CD4-positive, alpha-beta T cell treated with Interleukin-1 beta for 1 hour (primary cell): ENCODE measurements around the gene PRR16.

Experiments
- DNase-seq, 2 donors: peaks; one replicate each; pipeline ENCODE4 v3.0.0-alpha.2; 2020 to 2022

Gene PRR16

DNA sequence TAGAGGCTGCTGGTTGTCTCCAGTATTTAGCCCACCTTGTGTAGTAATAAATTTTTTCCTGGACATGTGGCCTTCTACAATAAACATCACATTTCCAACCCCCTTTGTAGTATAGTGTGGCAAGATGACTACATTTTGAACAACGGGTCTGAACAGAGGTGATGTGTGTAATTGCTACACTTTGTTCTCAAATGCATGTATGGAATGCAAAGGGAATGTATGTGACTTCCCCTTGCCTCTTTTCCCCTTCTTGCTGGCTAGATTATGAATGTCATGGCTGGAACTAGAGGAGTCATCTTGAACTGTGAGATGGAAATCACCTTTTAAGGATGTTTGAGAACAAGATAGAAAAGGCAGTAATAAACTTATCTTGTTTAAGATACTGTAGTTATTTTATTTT, 54.5 kb downstream of the PRR16 start:
- DNase-seq: no peak

DNA sequence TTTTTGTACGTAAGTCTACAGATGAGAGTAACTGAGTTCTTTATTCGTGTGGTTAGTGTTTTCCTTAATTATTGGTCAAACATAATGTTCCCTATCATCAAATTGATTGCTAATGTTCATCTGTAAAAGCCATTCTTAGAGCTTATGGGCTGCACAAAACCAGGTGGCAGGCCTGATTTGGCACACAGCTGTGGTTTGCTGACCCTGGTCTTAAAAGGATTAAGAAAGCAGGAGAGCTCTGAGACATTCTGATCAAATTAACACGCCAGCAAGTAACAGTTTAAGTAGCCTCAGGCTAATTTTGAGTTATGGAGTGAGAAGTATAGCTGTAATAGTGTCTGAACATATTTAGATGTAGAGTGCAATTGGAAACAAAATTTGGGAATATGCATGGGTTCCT, 63.2 kb downstream of the PRR16 start:
- no peak for DNase-seq

- no peak for DNase-seq
Measured at GRCh38 chr5:120528609-120529008, 64.5 kb downstream of the PRR16 start.

DNA sequence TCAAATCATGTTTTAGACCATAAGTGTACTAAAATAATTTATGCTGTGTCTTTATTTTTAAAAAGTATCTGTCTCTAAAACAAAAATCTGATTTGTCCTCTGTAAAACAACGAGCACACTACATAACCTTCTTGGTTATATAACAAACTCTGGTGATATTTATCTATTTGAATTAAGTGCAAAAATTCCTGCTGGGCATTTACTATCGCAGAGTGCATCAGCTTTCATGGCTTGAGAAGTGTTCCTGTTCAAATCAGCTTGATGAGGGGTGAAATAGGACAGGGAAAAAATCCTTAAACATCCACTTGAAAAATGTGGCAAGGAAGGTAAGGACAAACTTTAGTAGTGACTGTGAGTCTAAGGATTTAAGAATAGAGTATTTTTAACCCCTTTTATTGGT, 65.3 kb downstream of the PRR16 start:
- DNase-seq: no peak

GRCh38 chr5:120531215-120531614, 67.1 kb downstream of the PRR16 start:
- DNase-seq: no peak

- DNase-seq: no peak
Measured at GRCh38 chr5:120532835-120533234, 68.7 kb downstream of the PRR16 start.

- no peak for DNase-seq
Measured at GRCh38 chr5:120533581-120533980, 69.5 kb downstream of the PRR16 start.

GRCh38 chr5:120535900-120536299, 71.8 kb downstream of the PRR16 start:
- DNase-seq: no peak

- no peak for DNase-seq
Measured at GRCh38 chr5:120538149-120538548, 74.0 kb downstream of the PRR16 start.

DNA sequence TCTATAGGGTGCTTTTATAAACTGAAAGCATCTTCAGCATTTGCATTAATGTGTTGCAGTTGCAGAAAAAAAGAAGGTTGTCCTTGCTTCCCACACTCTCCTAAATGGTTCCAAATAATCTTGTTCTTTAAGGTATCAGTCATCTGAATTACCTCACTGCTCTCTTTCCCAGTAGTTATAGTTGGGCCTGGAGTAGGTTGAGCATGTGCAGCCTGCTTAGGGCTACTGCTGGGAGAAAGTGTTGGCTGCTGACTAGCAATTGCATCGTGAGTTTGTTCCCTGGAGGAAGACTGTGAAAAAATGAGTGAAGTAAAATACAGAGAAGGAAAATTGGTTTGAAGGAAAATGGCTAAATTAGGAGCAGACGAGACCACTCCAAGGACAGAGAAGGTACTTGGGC, 74.5 kb downstream of the PRR16 start:
- DNase-seq: no peak

DNA sequence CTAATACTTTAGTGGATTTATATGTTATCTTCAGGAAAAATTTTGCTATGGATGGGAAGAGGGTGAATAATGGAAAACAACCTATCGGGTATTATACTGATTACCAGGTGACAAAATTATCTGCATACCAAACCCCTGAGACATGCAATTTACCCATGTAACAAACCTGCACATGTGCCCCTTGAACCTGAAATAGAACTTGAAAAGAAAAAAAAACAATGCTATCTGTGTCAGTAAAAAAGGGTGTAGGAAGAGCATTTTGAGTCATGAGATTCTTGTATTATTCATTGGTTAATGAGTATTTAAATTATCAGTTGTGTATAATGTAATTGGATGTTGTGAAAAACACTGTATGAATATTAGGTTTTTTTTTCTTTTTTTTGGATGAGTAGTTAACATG, 75.4 kb downstream of the PRR16 start:
- no peak for DNase-seq

DNA sequence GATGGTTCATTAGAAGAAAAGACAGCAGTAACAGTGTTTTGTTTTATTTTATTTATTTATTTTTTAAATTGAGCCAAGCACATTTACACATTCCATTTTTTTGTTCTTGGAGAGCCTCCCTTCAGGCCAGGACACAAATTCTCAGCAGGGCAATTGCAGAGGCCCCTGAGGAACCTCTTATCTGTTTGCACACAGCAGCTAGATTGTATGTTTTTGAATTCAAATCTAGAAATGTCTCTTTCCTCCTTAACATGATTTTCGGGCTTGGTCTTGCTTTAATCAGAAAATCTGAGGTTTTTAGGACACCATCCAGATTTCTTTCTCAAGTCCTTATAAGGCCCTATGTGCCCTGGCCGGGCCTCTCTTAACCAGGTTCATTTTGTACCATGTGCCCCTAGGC, 76.0 kb downstream of the PRR16 start:
- DNase-seq: no peak

GRCh38 chr5:120544043-120544442, 79.9 kb downstream of the PRR16 start:
- no peak for DNase-seq

DNA sequence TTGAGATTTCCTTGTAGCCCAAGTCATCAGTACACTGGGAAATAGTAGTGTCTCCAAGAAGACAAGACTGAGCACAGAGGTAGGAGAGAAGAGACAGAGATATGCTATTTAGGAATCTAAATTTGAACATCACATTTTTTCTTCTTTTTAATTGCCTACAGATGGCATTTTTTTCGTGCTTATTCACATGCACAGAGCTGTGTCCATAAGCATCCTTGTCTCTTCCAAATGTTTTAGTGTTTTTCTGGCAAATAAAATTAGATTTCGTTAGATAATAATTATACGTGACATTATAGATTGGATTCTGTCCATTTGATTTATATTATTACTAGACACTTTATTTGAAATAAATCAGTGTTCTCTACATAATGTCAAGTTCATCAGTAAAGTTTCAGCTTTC, 80.9 kb downstream of the PRR16 start:
- no peak for DNase-seq

DNA sequence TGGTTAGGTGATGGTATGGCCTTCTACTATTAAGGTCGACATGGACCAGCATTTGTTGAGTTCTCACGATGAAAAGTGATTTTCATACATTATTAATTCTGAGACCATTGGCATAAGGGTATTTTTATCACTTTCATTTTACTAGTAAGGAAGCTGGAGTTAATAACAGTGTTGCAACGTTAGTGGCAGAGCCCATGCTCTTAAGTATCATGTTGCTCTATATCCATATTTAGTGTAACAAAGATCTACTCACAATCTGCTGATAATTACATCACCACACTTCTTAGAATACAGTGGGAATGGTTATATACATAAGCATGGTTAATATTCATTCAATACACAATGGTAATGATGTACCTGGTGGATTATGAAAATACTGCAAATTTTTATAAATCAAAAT, 81.9 kb downstream of the PRR16 start:
- DNase-seq: no peak

- DNase-seq: no peak
Measured at GRCh38 chr5:120546922-120547321, 82.8 kb downstream of the PRR16 start.

DNA sequence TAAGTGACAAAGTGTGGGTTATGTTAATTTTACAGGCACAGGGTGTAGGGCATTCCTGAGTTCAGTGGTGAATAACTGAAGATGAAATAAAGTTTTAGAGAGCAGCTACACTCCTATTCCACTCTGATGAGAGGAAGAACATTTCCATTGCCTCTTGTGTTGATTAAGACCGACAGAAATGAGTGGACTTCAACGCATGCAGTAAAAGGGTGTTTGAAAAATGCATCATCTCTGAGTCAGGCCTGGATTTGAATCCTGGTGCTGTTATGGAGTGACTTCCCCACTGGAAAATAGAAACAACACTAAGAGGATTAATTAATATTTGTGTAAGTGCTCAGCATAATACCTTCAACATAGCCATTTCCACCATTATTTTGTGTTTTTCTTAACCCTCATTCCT, 86.3 kb downstream of the PRR16 start:
- no peak for DNase-seq

GRCh38 chr5:120552638-120553037, 88.5 kb downstream of the PRR16 start:
- no peak for DNase-seq

DNA sequence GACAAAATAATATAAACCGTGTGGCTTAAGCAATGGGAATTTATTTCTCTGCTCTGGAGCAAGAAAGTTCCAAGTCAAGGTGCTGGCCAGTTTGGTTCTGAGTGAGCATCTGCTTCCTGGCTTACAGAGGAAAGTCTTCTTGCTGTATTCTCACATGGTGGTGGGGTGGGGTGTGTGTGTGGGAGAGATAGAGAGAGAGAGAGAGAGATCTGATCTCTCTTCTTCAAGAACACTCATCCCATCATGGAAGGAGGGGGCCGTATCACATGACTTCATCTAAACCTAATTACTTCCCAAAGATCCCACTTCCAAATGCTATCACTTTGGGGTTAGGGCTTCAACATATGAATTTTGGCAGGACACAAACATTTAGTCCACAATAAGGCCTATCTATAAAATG, 91.2 kb downstream of the PRR16 start:
- no peak for DNase-seq

DNA sequence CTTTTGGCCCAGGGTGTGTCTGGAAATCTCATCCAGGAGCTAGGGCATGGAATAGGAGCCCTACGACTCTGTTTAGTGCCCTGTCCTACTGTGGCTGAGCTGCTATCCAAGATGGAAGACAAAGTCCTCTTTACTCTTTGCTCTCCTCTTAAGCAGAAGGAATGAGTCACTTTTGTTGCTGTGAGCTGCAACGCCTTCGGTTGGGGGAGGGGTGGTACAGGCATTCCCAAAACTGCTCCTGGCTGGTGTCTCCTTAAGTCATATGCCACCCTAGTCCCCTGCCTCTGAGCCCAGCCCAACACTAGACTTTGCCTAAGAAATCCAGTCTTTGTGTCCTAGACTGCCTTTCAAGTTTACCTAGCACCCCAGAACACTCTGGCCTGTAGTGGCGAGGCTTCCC, 99.9 kb downstream of the PRR16 start:
- no peak for DNase-seq

DNA sequence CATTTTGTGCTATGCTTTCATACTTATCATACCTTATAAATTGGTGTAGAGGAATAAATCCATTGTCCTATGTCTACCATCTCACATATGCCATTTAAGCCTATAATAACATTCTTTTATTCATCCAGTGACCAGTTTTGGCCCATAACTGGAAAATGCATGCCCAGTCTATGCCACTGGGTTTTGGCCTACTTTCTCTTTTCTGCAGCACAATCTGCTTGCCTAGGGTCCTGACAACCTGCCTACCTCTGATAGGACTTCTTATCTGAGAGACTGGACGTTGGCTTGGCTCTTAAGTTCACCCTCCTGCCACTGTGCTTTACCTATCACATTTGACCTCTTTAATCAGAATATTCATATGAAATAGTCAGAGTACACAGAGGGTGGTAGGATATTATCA, 103.0 kb downstream of the PRR16 start:
- DNase-seq: no peak

GRCh38 chr5:120567921-120568320, 103.8 kb downstream of the PRR16 start:
- no peak for DNase-seq

GRCh38 chr5:120568711-120569110, 104.6 kb downstream of the PRR16 start:
- DNase-seq: no peak

GRCh38 chr5:120576588-120576987, 112.5 kb downstream of the PRR16 start:
- DNase-seq: no peak

- DNase-seq: no peak
Measured at GRCh38 chr5:120582635-120583034, 118.5 kb downstream of the PRR16 start.

- DNase-seq: no peak
Measured at GRCh38 chr5:120586646-120587045, 122.5 kb downstream of the PRR16 start.
